ENCODE measurements around the gene MPIG6B.

MPIG6B gene

GRCh38 chr6:31744422-31744821 is 21.2 kb downstream of the MPIG6B start:
- TF ChIP-seq CTCF (IDR thresholded peaks at IDR 0.05), result no peak
- no peak overlapping the region for H3K4me3 ChIP-seq (ENCODE audit: low read depth in 1 of 2, low read length in 1 of 2)
- peaks cover 16 to 22% of the 10 kb centered on the region in 2 experiments for H3K4me1 ChIP-seq (ENCODE audit: control insufficient read depth in 1 of 2, insufficient read depth in 1 of 2, low read depth in 1 of 2, low read length in 1 of 2)
- H3K27ac ChIP-seq, result no peak overlapping the region
- no peaks in the 10 kb centered on the region for H3K36me3 ChIP-seq
- H3K9me3 ChIP-seq, result no peaks in the 10 kb centered on the region
- H3K27me3 ChIP-seq, result no peaks in the 10 kb centered on the region

GRCh38 chr6:31749301-31750036 is 26.3 kb downstream of the MPIG6B start:
- H3K4me1 ChIP-seq (ENCODE audit: control insufficient read depth in 1 of 2, insufficient read depth in 1 of 2, low read depth in 1 of 2, low read length in 1 of 2), result no peaks in the 10 kb centered on the region
- no peaks in the 10 kb centered on the region for H3K36me3 ChIP-seq
- H3K9me3 ChIP-seq, result no peaks in the 10 kb centered on the region
- TF ChIP-seq CTCF (IDR thresholded peaks at IDR 0.05), result no peak
- H3K4me3 ChIP-seq (ENCODE audit: low read depth in 1 of 2, low read length in 1 of 2), result no peak overlapping the region
- no peaks in the 10 kb centered on the region for H3K27me3 ChIP-seq
- no peak overlapping the region for H3K27ac ChIP-seq

GRCh38 chr6:31750411-31751022 is 27.3 kb downstream of the MPIG6B start:
- Histone ChIP-seq H3K27ac (no peak overlapping the region), H3K36me3 (no peaks in the 10 kb centered on the region), H3K27me3 (no peaks in the 10 kb centered on the region), H3K4me3 (ENCODE audit: low read depth in 1 of 2, low read length in 1 of 2) (no peak overlapping the region), H3K4me1 (ENCODE audit: control insufficient read depth in 1 of 2, insufficient read depth in 1 of 2, low read depth in 1 of 2, low read length in 1 of 2) (no peaks in the 10 kb centered on the region), H3K9me3 (no peaks in the 10 kb centered on the region)
- TF ChIP-seq CTCF (IDR thresholded peaks at IDR 0.05), result no peak

GRCh38 chr6:31752739-31753319 is 29.7 kb downstream of the MPIG6B start:
- H3K27me3 ChIP-seq, result no peaks in the 10 kb centered on the region

GRCh38 chr6:31758281-31758680 is 35.1 kb downstream of the MPIG6B start:
- Histone ChIP-seq H3K4me1 (ENCODE audit: control insufficient read depth in 1 of 2, insufficient read depth in 1 of 2, low read depth in 1 of 2, low read length in 1 of 2) (no peaks in the 10 kb centered on the region), H3K9me3 (no peaks in the 10 kb centered on the region), H3K27me3 (no peaks in the 10 kb centered on the region), H3K4me3 (ENCODE audit: low read depth in 1 of 2, low read length in 1 of 2) (no peak overlapping the region), H3K36me3 (peaks cover 23% of the 10 kb centered on the region), H3K27ac (no peak overlapping the region)
- TF ChIP-seq CTCF (IDR thresholded peaks at IDR 0.05), result no peak

More at GRCh38 chr6:31752739-31753319, 29.7 kb downstream of the MPIG6B start:
- Histone ChIP-seq H3K4me1 (ENCODE audit: control insufficient read depth in 1 of 2, insufficient read depth in 1 of 2, low read depth in 1 of 2, low read length in 1 of 2) (no peaks in the 10 kb centered on the region), H3K9me3 (no peaks in the 10 kb centered on the region), H3K27ac (no peak overlapping the region), H3K36me3 (no peaks in the 10 kb centered on the region), H3K4me3 (ENCODE audit: low read depth in 1 of 2, low read length in 1 of 2) (no peak overlapping the region)
- no peak for TF ChIP-seq CTCF (IDR thresholded peaks at IDR 0.05)
